ENCODE measurements around the gene ALCAM. TPM values are rescaled to one million over a fixed set of nuclear protein-coding genes. Genes with fewer than 3 reads are reported as not detected.

ALCAM gene
- total RNA-seq, 4 donors from 2014 or later = 16.8 to 62.0 (median 27.5) TPM

DNA sequence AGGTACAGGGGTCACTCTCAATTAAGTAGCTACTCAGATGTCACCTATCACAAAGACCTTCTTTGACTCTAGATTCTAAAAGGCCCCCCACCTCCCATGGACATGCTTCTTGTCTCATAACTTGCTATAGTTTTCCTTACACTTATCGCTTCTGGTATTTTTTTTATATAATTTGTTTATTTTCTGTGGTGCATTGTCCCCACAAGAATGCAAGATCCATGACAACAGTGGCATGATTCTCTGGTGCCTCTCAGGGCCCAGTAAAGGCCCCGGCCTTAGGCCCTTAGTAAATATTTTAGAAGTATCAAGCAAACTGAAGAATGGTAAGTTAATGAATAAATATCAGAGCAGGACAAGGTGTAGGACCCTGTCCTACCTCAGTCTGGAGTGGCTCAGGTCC, 253.5 kb downstream of the ALCAM start:
- no peak for ATAC-seq
- TF ChIP-seq EP300 (IDR thresholded peaks at IDR 0.05) = no peak
- TF ChIP-seq CTCF (IDR thresholded peaks at IDR 0.05) = no peak
- no peak for TF ChIP-seq POLR2AphosphoS5 (IDR thresholded peaks at IDR 0.05)
- TF ChIP-seq POLR2A (IDR thresholded peaks at IDR 0.05) = no peak
- no peaks in the 10 kb centered on the region for H3K4me1 ChIP-seq
- H3K9me3 ChIP-seq = no peaks in the 10 kb centered on the region
- H3K27ac ChIP-seq = no peak overlapping the region
- no peaks in the 10 kb centered on the region for H3K36me3 ChIP-seq
- 75 to 100% methylated on average over 1 to 2 of the region's 2 CpGs for WGBS, 2 donors (ENCODE audit: low coverage in 1 of 2)
- H3K27me3 ChIP-seq = no peaks in the 10 kb centered on the region
- no peak overlapping the region for H3K4me3 ChIP-seq

DNA sequence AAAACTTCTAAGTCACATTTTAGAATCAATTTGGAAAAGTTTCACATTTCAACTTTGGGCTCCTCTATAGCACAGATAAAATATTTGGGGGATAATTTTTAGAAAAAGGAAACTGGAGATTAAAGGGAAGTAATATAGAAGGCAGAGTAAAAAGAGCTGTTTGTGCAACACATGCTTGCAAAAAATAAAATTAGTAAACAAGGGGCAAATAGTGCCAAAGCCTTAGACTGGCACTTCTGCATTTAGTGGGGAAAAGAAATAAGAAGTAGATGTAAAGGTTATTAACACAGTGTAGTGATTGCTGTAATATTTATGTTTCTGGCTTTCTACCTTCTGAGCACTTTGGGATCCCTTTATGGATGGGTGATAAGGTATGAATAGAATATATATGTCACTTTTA, 255.5 kb downstream of the ALCAM start:
- Histone ChIP-seq H3K4me3 (no peak overlapping the region), H3K9me3 (no peaks in the 10 kb centered on the region), H3K36me3 (no peaks in the 10 kb centered on the region), H3K27me3 (no peaks in the 10 kb centered on the region), H3K4me1 (no peaks in the 10 kb centered on the region), H3K27ac (no peak overlapping the region)
- no peak for TF ChIP-seq POLR2AphosphoS5 (IDR thresholded peaks at IDR 0.05)
- TF ChIP-seq EP300 (IDR thresholded peaks at IDR 0.05) = no peak
- TF ChIP-seq CTCF (IDR thresholded peaks at IDR 0.05) = no peak
- no peak for TF ChIP-seq POLR2A (IDR thresholded peaks at IDR 0.05)
- ATAC-seq = no peak
